Stimulated activated CD8-positive, alpha-beta memory T cell treated with anti-CD3 and anti-CD28 coated beads, Interleukin-4, amount 100 ng/mL, for 1 hour (primary cell): Measurements from ENCODE around the gene ARHGAP18.

Experiments used
- DNase-seq, 2 donors: peaks; one replicate each; pipeline ENCODE4 v3.0.0-alpha.2; 2020; ENCODE audit warnings: low read depth in 2 of 2, low spot score in 1 of 2

The ARHGAP18 gene

DNA sequence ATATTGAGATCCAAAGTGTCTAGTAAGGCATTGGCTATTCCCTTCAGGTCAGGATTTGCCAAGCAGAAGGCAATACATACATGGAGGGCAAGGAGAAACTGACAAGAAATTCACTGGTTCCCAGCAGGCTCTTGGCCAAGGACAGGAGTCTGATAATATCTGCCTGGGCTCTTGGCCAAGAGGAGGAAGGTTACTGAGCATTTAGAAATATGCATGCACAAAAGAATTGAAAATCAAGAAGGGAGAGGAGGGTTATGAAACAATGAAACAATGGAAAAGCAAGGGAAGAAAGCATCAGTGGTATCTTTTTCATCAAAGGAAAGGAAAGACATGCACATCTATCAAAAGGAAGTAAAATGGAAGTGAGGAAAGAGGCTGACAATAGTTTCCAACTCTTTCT lies 42.4 kb downstream of the ARHGAP18 start:
- no peak for DNase-seq

DNA sequence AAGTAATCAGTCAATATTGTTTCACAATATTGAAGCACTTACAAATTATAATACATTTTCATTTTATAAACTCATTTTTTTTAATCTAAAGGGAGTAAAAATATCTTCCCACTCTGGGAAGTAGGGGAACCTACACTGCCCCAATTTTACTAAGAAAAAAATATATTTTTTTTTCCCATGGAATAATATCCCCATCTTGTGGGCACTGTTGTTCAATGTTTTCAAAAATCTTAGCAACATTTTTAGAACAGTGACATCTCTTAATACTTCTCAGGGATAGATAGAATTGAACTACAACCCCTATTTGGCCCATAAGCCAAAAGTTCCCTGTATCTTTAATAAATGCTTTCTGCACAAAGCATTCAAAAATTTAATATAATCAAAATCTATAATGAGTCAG lies 42.9 kb downstream of the ARHGAP18 start:
- DNase-seq: no peak

DNA sequence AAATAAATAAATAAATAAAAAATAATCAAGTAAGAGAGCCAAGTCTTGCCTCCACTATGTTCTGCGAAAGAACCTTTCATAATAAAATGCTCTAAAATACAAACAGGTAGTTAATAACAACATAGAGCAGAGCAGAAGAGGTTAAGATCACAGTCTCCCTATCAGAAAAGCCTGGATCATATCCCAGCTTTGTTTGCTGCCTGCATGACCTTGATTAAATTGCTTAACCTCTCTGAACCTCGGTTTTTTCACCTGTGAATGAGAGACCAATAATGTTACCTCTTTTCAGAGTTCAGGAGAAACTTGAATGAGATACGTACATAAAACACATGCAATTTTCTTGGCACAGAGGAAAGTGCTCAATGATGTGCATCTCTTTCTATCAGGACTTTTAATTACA lies 44.4 kb downstream of the ARHGAP18 start:
- DNase-seq: no peak

DNA sequence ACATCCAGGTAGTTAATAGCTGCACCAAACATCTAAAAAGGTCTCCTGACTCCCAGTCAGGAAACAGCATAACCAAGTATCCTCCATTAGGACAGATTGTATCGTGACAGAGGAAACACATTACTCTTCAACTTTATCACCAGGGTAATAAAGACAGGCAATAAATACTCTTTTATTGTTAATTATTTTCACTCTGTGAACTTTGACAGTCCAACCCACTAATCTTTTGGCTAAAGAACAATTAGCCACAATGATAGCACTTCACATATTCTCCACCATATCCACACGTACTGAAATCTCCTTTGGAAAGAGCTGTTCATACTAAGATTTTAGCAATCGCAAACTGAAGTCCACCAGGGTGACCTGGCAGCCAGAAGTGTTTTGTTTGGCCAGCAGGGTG lies 46.4 kb downstream of the ARHGAP18 start:
- DNase-seq: no peak

DNA sequence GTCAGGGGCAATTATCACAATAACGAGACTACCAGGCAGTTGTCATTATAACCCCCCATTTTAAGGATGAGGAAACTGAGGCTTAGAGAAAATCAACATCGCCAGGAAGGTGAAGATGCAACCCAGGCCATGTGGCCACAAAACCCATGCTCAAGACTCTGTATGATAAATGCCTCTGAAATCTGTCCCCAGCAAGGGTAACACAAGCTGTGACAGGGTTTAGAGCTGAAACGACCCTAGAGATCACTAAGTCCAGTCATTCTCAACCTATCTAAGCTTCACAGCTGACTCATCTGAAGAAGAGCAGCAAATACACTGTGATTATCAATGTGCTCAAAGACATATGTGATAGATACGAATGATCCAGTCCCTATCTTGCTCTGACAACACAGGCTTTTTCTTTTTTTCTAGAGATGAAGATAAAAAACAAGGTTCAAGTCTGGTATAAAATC lies 47.0 kb downstream of the ARHGAP18 start:
- no peak for DNase-seq

DNA sequence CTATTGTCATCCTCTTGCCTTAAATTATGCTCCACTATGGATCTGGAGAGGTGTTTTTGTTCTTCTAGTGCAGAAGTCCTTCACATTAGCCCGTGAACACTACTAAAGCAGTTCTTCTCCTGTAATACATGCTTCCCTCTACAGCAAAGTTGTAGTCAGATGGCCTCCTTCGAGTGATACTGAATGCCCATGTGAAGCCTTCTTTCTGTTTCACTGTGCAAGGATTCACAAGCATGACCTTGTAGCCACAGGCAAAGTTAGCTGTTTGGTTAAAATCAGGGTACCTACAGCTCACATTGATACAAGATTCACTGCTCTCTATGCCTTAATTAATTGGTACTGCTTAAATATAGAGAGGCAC lies 47.6 kb downstream of the ARHGAP18 start:
- DNase-seq: no peak

DNA sequence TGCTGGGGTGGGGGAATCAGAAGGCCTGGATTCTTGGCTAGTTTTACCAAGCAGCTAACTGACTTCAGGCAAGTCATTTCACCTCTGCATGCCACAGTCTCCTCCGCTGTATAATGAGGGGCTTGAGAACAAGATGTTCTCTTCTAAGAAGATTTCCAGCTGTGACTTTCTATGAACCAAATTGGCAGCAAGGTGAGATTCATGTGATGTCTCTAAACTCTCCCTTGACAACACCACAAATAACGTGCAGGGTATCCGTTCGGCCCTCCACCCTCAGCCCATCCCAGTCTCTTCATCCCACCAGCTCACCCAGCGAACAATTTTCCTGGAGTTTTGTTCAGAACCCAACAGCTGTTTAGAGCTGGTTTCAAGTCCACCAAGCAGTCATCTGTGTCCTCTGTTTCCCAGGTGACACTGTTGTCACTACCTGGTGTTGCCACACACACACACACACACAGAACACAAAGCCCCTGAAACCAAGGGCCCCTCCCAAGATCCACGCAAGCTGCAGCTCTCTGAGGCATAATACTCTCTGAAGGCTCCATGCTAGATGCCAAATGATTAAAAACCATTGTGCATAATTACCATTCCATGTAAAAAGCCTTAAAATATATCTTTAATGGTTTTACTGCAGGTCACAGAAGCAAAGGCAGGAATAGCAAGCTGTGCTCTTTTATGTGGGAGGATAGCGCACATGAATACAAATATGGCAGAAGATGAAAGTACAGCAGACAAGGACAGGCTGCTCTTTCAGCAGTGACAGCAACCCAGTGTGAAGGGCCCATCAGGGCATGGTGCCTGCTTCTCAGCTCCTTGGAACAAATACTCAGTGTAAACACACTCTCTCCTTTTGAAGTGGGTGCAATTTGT lies 48.2 kb downstream of the ARHGAP18 start:
- no peak for DNase-seq

DNA sequence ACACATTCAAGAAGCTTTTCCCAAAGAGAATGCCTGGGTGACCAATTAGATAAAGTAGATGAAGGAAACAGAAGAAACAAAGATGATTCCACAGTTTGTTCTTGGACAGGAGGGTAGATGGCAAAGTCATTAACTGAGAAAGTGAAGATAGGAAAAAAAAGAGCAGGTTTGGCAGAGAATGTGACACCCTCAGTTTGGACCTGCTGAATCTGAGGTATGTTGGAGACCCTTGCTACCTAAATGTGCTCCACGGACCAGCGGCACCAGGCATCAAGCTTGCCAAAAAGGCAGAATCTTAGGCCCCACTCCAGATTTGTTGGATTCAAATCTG lies 49.7 kb downstream of the ARHGAP18 start:
- no peak for DNase-seq

DNA sequence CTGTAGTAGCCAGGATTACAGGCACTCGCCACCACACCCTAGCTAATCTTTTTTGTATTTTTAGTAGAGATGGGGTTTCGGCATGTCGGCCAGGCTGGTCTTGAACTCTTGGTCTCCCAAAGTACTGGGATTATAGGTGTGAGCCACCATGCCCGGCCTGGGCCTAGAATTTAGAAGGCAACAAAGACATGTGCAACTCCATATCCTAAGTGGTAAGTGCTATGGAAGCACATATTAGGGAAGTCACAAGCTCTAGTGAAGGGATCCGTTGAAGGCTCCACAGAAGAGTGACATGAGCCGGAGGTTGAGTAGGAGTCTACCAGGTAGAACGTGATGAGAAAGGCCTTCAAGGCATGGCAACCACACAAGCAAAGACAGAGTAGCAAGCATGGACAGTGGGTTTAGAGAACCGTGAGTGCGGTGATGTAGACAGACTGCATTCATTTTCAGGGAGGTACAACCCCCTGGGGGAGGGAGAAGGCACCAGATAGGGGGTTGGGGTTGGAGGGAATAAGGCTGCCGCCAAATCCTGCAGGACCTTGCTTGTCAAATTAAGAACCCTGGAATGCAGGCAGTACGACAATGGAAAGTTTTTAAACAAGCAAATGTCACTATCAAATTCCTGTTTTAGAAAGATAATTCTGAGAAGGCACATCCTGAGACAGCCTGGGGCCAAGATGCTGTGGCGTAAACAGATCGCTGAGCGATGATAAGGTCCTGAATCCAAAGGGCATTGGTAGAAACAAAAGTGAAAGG lies 50.2 kb downstream of the ARHGAP18 start:
- no peak for DNase-seq

DNA sequence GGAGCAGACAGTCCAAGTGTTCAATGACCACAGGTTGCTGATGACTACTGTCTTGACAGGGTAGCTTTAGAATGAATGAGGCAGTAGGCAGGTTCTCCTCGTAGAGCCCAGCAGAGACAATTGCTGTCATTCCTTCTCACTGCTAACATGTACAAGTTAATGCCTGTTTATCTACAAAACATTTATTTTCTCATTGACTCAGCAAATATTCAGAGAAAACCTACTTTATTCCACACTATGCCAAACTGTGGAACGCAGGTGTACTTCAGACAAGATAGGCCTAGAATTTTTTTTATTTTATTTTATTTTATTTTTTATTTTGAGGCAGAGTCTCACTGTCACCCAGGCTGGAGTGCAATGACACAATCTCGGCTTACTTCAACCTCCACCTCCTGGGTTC lies 50.8 kb downstream of the ARHGAP18 start:
- DNase-seq: no peak

DNA sequence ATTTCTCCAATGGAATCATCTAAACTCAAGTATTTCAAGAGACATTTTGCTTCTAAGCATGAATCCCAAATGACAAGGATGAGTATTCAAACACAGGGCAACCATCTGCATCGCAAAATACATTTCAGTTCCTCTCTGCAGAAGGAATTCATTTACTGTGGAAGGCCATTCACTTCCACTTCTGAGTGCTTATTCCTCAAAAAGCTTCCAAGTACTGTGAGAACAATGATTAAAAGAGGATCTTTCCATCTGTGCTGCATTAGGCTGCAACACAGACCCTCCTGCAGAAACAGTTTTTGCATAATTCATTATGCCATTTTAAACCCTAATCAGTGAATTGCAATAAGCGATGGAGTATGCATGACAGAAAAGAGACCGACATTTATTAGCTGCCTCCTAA lies 52.5 kb downstream of the ARHGAP18 start:
- no peak for DNase-seq

DNA sequence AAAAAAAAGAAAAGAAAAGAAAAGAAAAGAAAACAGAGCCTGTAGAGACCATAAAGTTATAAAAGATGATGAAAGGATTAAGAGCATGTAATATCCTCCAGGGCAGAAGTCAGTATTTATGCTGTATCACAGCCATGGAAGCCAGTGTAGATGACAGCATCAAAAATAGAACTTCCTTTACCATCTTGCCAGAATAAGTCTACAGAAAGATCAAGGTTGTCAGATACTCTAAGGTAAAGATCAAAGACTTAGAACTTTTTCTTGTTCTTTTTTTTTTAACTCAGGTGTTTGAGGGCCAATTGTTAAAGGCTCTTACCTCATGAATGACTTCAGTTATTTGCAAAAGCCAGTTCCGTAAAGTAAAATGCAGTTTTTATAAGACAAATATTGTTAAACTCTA lies 54.6 kb downstream of the ARHGAP18 start:
- no peak for DNase-seq

DNA sequence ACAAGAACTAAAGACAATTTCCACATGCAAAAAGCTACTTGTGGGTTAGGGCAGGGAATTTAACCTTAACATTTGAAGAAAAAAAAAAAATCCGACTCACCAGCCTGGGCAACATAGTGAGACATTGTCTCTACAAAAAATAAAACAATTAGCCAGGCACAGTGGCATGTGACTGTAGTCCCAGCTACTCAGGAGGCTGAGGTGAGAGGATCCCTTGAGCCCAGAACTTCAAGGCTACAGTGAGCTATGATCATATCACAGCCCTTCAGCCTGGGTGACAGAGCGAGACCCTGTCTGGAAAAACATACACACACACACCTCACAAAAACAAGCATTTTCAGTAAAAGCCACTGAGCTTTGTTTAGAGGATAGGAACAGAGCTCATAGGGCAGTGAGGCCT lies 56.2 kb downstream of the ARHGAP18 start:
- no peak for DNase-seq

DNA sequence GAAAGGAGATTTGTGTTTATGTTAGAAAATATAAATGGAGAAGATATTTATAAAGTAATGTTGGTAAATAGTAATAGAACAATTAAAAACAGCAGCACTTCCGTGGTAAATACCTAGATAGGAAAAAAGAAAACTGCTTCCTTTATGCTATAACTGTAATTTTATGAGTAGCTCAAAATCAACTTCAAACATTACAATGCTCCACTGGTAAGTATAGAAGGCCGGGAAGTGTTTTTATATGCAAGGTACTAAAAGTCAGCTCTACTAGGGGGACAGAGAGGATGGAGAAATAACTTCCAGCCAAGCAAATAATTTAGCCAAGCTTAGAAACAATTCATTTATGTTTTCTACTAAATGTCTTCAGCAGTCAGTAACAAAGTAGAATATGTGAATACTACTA lies 56.7 kb downstream of the ARHGAP18 start:
- DNase-seq: no peak

DNA sequence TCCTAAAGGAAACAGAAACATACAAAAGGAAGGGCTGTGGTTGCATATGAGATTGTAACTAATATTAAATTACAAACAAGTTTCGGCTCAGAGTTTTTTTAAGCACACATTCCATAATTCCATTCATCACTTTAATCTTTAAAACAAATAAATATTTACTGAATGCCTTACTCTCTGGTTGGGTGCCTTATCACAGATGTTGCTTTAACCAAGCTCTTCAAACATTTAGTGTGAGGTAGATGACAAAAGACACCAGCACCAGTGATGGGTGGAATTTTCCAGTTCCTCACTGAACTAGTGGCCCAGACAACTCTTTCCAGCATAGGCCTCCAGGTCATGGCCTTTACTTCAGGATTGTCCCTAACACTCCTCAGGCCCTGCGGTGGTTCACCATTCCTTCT lies 58.7 kb downstream of the ARHGAP18 start:
- no peak for DNase-seq

DNA sequence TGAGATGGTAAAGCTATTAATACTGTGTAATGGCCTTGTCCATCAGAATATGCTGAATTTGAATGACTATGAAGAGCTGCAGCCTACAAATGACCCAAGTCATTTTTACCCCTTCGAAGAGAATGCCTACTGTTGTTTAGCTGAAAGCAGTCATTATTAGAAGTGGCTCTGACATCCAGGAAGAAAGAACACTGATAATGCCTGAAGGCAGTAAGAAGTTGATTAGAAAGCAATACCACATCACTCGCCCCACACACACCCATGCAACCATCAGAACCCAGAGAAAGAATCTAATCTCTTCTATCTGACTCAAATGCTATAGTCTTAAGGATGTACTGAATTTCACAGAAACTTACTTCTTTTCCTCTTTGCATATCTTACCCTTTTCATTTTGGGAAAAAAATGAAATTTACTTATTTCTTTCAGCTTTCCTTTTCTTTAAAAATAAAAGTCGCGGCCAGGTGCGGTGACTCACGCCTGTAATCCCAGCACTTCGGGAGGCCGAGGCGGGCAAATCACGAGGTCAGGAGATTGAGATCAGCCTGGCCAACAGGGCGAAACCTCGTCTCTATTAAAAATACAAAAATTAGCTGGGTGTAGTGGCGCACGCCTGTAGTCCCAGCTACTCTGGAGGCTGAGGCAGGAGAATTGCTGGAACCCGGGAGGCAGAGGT lies 61.0 kb downstream of the ARHGAP18 start:
- DNase-seq: no peak

DNA sequence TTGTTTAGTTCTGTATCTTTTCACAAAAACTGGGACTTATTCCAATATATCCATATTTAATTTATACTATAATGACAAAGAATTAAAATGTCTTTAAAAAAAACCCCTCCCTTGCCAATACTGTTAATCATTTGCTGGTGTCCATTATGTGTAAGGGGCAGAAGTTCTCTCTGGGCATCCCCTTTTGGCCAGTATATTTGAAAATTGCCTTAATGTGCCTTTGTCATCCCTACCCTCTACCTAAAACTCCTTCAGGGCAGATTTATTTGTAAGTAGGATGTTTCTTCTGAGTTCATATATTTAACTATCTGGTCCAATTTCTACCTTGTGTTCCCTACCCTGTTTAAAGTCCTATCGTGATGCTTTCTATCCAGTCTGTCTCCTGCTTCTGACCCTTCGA lies 62.9 kb downstream of the ARHGAP18 start:
- DNase-seq: no peak

DNA sequence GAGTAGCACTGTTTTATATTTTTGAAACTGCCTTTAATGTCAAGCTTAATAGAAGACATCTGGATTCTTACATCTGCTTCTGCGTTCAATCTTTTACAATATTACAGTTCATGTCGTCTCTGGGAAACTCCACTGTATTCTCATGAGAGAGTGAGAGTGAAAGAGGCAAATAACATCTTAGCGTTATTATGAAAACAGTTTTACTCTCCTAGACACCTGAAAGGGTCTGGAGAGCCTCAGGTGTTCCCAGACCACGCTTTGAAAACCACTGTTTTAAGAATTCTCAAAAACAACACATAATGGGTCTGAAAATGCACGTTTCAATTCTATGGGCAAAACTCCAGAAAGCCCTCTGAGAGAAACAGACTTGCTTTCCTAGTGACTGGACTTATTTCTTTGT lies 63.3 kb downstream of the ARHGAP18 start:
- no peak for DNase-seq

DNA sequence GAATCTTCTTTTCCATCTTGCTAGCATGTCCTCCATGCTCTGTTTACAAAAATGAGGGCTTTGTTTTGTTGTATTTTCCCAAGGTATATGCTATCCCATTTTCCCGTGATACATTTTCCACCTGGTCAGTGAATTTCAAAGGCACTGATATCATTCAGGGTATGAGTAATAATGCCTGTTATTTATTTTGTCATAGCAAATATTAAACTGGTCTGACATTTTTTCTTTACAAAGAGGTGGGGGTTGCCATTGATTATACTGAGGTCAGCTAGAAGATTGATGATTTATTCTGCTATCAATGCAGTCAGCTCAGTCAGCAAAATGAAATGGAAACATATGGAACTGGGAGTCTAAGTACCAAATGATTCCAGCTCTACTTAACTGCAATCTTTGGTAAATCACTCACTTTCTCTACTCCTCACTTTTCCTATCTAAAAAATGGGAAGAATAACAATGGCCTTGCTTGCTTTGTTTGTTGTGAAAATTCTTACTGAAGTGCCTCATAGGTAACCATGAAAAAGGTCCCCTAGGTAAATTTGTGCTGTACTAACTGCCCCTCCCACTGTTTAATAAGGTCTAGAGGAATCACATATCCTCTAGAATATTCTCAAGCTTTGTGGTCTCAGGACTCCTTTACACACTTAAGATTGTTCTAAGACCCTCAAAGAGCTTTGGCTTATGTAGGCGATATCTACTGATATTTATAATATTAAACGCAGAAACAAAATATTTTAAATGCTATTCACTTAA lies 64.0 kb downstream of the ARHGAP18 start:
- DNase-seq: no peak

DNA sequence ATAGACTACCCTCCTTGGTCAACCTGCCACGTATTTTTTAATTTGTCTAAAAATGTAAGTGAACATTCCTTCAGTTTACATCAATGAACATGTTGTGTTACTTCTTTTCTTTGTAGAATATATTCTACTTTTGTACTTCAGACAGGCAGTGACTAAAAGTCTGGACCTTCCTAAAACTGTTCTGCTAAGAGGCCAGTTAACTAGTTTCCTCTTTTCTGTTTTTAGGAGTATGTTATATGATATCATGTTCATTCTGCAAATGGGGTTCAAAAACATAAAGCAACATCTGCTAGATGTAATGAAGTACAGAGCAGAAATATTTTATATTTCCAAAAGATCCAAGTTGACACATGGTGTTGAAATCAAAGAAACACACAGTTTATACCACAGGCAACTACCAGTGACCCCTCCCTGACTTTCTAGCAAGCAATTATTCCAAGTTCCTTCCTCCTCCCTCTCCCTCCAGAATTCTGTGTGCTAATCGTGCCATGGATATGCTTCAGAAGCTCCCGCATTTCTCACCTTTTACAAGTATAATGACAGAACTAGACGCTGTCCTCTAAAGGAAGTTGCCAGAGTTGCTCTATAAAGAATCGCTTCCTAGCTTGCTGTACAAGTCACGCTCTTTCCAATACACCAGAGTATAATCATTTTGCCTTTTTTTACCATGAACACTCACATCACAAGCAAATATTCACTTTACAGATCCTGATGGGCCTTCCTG lies 64.7 kb downstream of the ARHGAP18 start:
- DNase-seq: no peak

DNA sequence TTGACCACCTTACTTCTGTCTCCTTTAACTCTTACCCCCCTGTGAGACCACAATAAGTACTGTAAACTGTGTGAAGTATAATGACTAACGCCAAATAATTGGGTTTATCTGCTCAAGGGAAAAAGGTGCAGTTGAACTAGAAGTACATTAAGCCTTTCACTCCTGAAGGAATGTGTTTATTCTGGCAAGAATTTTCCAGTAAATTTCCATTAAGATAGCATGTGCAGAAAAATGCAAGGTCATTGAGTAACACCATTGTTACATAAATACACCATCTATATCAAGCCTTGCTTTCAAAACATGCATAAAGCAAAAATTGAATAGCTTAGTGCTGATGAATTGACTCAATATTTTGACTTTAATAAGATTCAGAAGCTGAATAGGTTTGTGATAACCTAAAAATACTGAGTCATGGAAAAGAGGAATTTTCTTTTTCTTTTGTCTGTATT lies 65.4 kb downstream of the ARHGAP18 start:
- no peak for DNase-seq
